K562 (cell line): ENCODE measurements around the gene SLC38A2. TPM values are rescaled to one million over a fixed set of nuclear protein-coding genes. Genes with fewer than 3 reads are reported as not detected.

ENCODE experiments used
- GABPA ChIP-seq: fragments of 200-800 bp; sonication (Bioruptor generic); conservative IDR thresholded peaks from 2 replicates; pipeline ENCODE4 v1.6.1; 2016; ENCODE audit warnings: low read depth, missing genetic modification characterization, missing compliant biosample characterization
- GABPB1 ChIP-seq: sonication (generic); formaldehyde crosslinking; IDR thresholded peaks from 2 replicates; pipeline ENCODE4 v1.8.0; 2022; ENCODE audit warnings: mild to moderate bottlenecking, missing genetic modification reagents
- GTF2A2 ChIP-seq: IDR thresholded peaks from 2 replicates; pipeline ENCODE4 v1.6.1; 2016; ENCODE audit warnings: mild to moderate bottlenecking, missing genetic modification characterization, missing compliant biosample characterization
- HNRNPK ChIP-seq: fragments of 200-400 bp; formaldehyde crosslinking; IDR thresholded peaks from one replicate; pipeline ENCODE4 v1.6.1; 2018; ENCODE audit warnings: mild to moderate bottlenecking, low read depth, low read length; ENCODE audit not compliant: poor library complexity, severe bottlenecking
- LEF1 ChIP-seq: fragments of 450-650 bp; IDR thresholded peaks from 2 replicates; pipeline ENCODE4 v1.6.1; 2016; ENCODE audit warnings: mild to moderate bottlenecking
- MEIS2 ChIP-seq: fragments of 450-650 bp; IDR thresholded peaks from 2 replicates; pipeline ENCODE4 v1.6.1; 2014; ENCODE audit warnings: mild to moderate bottlenecking; ENCODE audit not compliant: partially characterized antibody
- TAF7 ChIP-seq: fragments of 450-650 bp; IDR thresholded peaks from 2 replicates; pipeline ENCODE4 v1.6.1; 2016; ENCODE audit warnings: missing genetic modification characterization, missing compliant biosample characterization
- ZEB2 ChIP-seq: fragments of 450-650 bp; IDR thresholded peaks from 2 replicates; pipeline ENCODE4 v1.6.1; 2016
- ZNF121 ChIP-seq: sonication (generic); formaldehyde crosslinking; conservative IDR thresholded peaks from 2 replicates; pipeline ENCODE4 v1.8.0; 2022; ENCODE audit warnings: missing genetic modification reagents
- ZNF224 ChIP-seq: sonication (generic); formaldehyde crosslinking; IDR thresholded peaks from 2 replicates; pipeline ENCODE4 v1.8.0; 2022; ENCODE audit warnings: mild to moderate bottlenecking, missing genetic modification reagents
- ZNF253 ChIP-seq: fragments of 250-450 bp; sonication (Bioruptor Pico); conservative IDR thresholded peaks from 2 replicates; pipeline ENCODE4 v1.6.1; 2021; ENCODE audit warnings: mild to moderate bottlenecking
- ZNF436 ChIP-seq: fragments of 250-450, 450-650 bp; sonication (Bioruptor Pico); formaldehyde crosslinking; IDR thresholded peaks from 2 replicates; pipeline ENCODE4 v1.7.0; 2020; ENCODE audit warnings: mild to moderate bottlenecking
- polyA plus RNA-seq, 8 experiments: library from polyadenylated mRNA; depleted of rRNA in 4 of 8; stranded (reverse) in 5 of 8; unstranded in 3 of 8; fragments of >200 nt; fragmentation: Nextera tagmentation in 2 of 8; fragmentation: Illumina TruSeq in 1 of 8; extraction: Ambion mirVana in 2 of 8; extraction: Trizol in 1 of 8; gene quantifications; 2 replicates each; pipeline versions ENCODE4 v1.2.1 to v1.2.3, GENCODE V29; 2011 to 2014; ENCODE audit warnings: inconsistent platforms in 1 of 8, missing spikeins in 1 of 8
- total RNA-seq, 7 experiments: library from RNA; depleted of rRNA in 6 of 7; stranded (reverse); fragments of >200 nt in 6 of 7; fragmentation: Illumina TruSeq in 2 of 7; extraction: Trizol in 2 of 7; gene quantifications; 2 replicates each; pipeline versions ENCODE4 v1.2.1 to v1.2.3, GENCODE V29; 2011 to 2021; ENCODE audit warnings: low replicate concordance in 1 of 7
- TF ChIP-seq, protein P1 (sequence below), 2 experiments: fragments of 450-650 bp; IDR thresholded peaks; 2 replicates each; pipeline ENCODE4 v1.6.1; 2016
- TF ChIP-seq, protein P2 (sequence below): fragments of 450-650 bp; IDR thresholded peaks from 2 replicates; pipeline ENCODE4 v1.6.1; 2016; ENCODE audit warnings: mild to moderate bottlenecking
- TF ChIP-seq, protein P3 (sequence below): fragments of 450-650 bp; formaldehyde crosslinking; conservative IDR thresholded peaks from 2 replicates; pipeline ENCODE4 v1.4.0; 2022; ENCODE audit warnings: mild to moderate bottlenecking, missing genetic modification characterization
- TF ChIP-seq, protein P4 (sequence below): fragments of 250-450 bp; sonication (Bioruptor Pico); IDR thresholded peaks from 2 replicates; pipeline ENCODE4 v1.4.0; 2020
- TF ChIP-seq, protein P5 (sequence below), 2 experiments: IDR thresholded peaks; 2 replicates each; pipeline ENCODE4 v1.6.1; 2011; ENCODE audit warnings: borderline replicate concordance in 1 of 2, control low read depth in 1 of 2, low read depth in 1 of 2, low read length in 1 of 2, mild to moderate bottlenecking in 1 of 2, mixed read lengths in 1 of 2, moderate library complexity in 1 of 2; ENCODE audit not compliant: insufficient read depth in 1 of 2, insufficient read length in 1 of 2, poor library complexity in 1 of 2, severe bottlenecking in 1 of 2; ENCODE audit errors: extremely low read depth in 1 of 2
- TF ChIP-seq, protein P6 (sequence below): fragments of 250-450 bp; sonication (Bioruptor Pico); IDR thresholded peaks from 2 replicates; pipeline ENCODE4 v1.8.0; 2022; ENCODE audit warnings: inconsistent platforms, mild to moderate bottlenecking, moderate library complexity, borderline replicate concordance

SLC38A2 gene
- total and polyA plus RNA-seq, 9 of the 15 experiments (the other 6 are each of a cell fraction or from before 2014, with no cell fraction given), result 98.7 to 292 (median 143) TPM

DNA sequence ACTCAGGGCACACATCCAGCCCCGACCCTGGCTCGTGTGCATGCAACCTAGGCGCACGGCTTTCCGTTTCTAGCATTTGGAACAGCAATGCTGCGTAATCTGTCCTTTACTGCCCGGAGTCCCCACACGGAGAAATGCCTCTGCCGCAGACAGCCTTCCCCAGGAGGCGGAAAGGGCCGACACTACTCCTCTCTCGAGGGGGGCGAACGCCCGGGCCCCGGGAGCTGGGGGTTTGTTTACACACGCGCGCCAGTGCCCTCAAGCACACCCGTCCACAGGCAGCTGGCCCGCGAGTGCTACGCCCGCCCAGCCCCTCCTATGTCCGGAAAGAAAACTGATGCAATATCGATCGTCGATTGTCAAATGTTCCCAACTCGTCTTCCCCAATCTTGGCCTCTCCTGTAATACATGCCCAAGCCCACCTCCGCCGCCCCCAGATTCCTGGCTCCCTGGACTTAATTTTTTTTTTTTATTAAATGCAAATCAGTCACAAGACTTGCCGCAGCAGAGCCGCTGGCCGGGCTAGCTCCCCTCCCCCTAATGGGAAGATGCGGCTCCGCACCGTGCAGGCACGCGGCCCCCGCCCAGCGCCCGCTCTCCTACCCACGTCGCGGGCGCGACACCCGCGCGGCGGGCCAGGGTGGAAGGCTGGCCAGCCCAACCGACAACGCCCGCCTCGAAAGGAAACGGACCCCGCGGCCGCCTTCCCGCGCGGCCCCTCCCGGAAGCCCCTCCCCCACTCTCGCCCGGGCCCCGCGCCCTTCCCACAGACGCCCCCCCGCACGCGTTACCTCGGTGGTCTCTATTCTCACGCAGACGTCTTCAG lies 642 bp downstream of the SLC38A2 start (continued):
- TF ChIP-seq ZNF121 (CRISPR knock-in tag), result no peak
- no peak for TF ChIP-seq GTF2A2 (tag)
- TF ChIP-seq, protein P1, sequence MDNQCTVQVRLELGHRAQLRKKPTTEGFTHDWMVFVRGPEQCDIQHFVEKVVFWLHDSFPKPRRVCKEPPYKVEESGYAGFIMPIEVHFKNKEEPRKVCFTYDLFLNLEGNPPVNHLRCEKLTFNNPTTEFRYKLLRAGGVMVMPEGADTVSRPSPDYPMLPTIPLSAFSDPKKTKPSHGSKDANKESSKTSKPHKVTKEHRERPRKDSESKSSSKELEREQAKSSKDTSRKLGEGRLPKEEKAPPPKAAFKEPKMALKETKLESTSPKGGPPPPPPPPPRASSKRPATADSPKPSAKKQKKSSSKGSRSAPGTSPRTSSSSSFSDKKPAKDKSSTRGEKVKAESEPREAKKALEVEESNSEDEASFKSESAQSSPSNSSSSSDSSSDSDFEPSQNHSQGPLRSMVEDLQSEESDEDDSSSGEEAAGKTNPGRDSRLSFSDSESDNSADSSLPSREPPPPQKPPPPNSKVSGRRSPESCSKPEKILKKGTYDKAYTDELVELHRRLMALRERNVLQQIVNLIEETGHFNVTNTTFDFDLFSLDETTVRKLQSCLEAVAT (IDR thresholded peaks at IDR 0.05), result no peak
- TF ChIP-seq, protein P2, sequence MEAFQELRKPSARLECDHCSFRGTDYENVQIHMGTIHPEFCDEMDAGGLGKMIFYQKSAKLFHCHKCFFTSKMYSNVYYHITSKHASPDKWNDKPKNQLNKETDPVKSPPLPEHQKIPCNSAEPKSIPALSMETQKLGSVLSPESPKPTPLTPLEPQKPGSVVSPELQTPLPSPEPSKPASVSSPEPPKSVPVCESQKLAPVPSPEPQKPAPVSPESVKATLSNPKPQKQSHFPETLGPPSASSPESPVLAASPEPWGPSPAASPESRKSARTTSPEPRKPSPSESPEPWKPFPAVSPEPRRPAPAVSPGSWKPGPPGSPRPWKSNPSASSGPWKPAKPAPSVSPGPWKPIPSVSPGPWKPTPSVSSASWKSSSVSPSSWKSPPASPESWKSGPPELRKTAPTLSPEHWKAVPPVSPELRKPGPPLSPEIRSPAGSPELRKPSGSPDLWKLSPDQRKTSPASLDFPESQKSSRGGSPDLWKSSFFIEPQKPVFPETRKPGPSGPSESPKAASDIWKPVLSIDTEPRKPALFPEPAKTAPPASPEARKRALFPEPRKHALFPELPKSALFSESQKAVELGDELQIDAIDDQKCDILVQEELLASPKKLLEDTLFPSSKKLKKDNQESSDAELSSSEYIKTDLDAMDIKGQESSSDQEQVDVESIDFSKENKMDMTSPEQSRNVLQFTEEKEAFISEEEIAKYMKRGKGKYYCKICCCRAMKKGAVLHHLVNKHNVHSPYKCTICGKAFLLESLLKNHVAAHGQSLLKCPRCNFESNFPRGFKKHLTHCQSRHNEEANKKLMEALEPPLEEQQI, result no peak
- TF ChIP-seq, protein P3, sequence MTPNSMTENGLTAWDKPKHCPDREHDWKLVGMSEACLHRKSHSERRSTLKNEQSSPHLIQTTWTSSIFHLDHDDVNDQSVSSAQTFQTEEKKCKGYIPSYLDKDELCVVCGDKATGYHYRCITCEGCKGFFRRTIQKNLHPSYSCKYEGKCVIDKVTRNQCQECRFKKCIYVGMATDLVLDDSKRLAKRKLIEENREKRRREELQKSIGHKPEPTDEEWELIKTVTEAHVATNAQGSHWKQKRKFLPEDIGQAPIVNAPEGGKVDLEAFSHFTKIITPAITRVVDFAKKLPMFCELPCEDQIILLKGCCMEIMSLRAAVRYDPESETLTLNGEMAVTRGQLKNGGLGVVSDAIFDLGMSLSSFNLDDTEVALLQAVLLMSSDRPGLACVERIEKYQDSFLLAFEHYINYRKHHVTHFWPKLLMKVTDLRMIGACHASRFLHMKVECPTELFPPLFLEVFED, result 0 out of 2 replicates have a peak, but pooled peaks have one; percentile 1
- no peak for TF ChIP-seq ZNF224 (CRISPR knock-in tag)
- TF ChIP-seq TAF7 (tag), result no peak
- TF ChIP-seq HNRNPK, result no peak
- 0 out of 2 replicates have a peak, but pooled peaks have one; percentile 10 for TF ChIP-seq GABPB1
- TF ChIP-seq ZNF253 (CRISPR knock-in tag), result no peak
- TF ChIP-seq, protein P4, sequence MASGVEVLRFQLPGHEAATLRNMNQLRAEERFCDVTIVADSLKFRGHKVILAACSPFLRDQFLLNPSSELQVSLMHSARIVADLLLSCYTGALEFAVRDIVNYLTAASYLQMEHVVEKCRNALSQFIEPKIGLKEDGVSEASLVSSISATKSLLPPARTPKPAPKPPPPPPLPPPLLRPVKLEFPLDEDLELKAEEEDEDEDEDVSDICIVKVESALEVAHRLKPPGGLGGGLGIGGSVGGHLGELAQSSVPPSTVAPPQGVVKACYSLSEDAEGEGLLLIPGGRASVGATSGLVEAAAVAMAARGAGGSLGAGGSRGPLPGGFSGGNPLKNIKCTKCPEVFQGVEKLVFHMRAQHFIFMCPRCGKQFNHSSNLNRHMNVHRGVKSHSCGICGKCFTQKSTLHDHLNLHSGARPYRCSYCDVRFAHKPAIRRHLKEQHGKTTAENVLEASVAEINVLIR (CRISPR knock-in tag), result no peak
- no peak for TF ChIP-seq ZNF436
- no peak for TF ChIP-seq ZEB2
- TF ChIP-seq GABPA (tag), result no peak
- no peak for TF ChIP-seq MEIS2
- TF ChIP-seq, protein P5, sequence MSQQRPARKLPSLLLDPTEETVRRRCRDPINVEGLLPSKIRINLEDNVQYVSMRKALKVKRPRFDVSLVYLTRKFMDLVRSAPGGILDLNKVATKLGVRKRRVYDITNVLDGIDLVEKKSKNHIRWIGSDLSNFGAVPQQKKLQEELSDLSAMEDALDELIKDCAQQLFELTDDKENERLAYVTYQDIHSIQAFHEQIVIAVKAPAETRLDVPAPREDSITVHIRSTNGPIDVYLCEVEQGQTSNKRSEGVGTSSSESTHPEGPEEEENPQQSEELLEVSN (IDR thresholded peaks at IDR 0.05; ENCODE audit: borderline replicate concordance in 1 of 2, extremely low read depth in 1 of 2, insufficient read depth in 1 of 2, insufficient read length in 1 of 2, low read depth in 1 of 2, low read length in 1 of 2, poor library complexity in 1 of 2, severe bottlenecking in 1 of 2), result peak in 1 of 2 experiments; percentile 67
- TF ChIP-seq LEF1, result no peak; the same call in 1 of the 2 replicates
- TF ChIP-seq, protein P6, sequence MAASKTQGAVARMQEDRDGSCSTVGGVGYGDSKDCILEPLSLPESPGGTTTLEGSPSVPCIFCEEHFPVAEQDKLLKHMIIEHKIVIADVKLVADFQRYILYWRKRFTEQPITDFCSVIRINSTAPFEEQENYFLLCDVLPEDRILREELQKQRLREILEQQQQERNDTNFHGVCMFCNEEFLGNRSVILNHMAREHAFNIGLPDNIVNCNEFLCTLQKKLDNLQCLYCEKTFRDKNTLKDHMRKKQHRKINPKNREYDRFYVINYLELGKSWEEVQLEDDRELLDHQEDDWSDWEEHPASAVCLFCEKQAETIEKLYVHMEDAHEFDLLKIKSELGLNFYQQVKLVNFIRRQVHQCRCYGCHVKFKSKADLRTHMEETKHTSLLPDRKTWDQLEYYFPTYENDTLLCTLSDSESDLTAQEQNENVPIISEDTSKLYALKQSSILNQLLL (CRISPR knock-in tag), result no peak
